Effector memory CD4-positive, alpha-beta T cell (primary cell): ENCODE results near the gene PLEKHM3.

Experiments used
- DNase-seq, 3 donors: peaks; one replicate each; pipeline ENCODE4 v3.0.0-alpha.2; 2020
- H3K27ac ChIP-seq: 2 replicates; pipeline ENCODE4 v1.7.0; 2013; ENCODE audit warnings: mild to moderate bottlenecking, low read length, moderate library complexity; ENCODE audit not compliant: insufficient read depth, poor library complexity, severe bottlenecking
- H3K27me3 ChIP-seq: replicated peaks from 2 replicates; pipeline ENCODE4 v1.7.0; 2013; ENCODE audit warnings: mild to moderate bottlenecking, low read length; ENCODE audit not compliant: insufficient read depth, control insufficient read depth, poor library complexity, severe bottlenecking
- H3K36me3 ChIP-seq: 2 replicates; pipeline ENCODE4 v1.7.0; 2013; ENCODE audit warnings: mild to moderate bottlenecking, low read length, moderate library complexity; ENCODE audit not compliant: control insufficient read depth, insufficient read depth
- H3K4me1 ChIP-seq: 2 replicates; pipeline ENCODE4 v1.7.0; 2013; ENCODE audit warnings: low read length, mild to moderate bottlenecking; ENCODE audit not compliant: control insufficient read depth, insufficient read depth, poor library complexity, severe bottlenecking
- H3K4me3 ChIP-seq: 2 replicates; pipeline ENCODE4 v1.7.0; 2013; ENCODE audit warnings: low read length, low read depth, mild to moderate bottlenecking; ENCODE audit not compliant: insufficient read depth, poor library complexity, severe bottlenecking
- H3K9me3 ChIP-seq: 2 replicates; pipeline ENCODE4 v1.7.0; 2013; ENCODE audit warnings: mild to moderate bottlenecking, low read length, moderate library complexity; ENCODE audit not compliant: control insufficient read depth

Gene PLEKHM3

GRCh38 chr2:207929923-207930322, 95.4 kb downstream of the PLEKHM3 start:
- Histone ChIP-seq H3K36me3 (no peaks in the 10 kb centered on the region), H3K4me1 (no peaks in the 10 kb centered on the region), H3K4me3 (no peak overlapping the region), H3K27me3 (no peaks in the 10 kb centered on the region), H3K27ac (no peak overlapping the region), H3K9me3 (no peaks in the 10 kb centered on the region)
- no peak for DNase-seq

GRCh38 chr2:207928079-207928478, 97.2 kb downstream of the PLEKHM3 start:
- no peak overlapping the region for H3K4me3 ChIP-seq
- no peak overlapping the region for H3K27ac ChIP-seq
- no peak for DNase-seq
- H3K36me3 ChIP-seq = no peaks in the 10 kb centered on the region
- no peaks in the 10 kb centered on the region for H3K4me1 ChIP-seq
- H3K27me3 ChIP-seq = no peaks in the 10 kb centered on the region
- no peaks in the 10 kb centered on the region for H3K9me3 ChIP-seq

- DNase-seq = no peak
- H3K36me3 ChIP-seq = no peaks in the 10 kb centered on the region
- no peak overlapping the region for H3K4me3 ChIP-seq
- no peaks in the 10 kb centered on the region for H3K4me1 ChIP-seq
- no peaks in the 10 kb centered on the region for H3K9me3 ChIP-seq
- no peak overlapping the region for H3K27ac ChIP-seq
- no peaks in the 10 kb centered on the region for H3K27me3 ChIP-seq
Measured at GRCh38 chr2:207926989-207927300, 98.4 kb downstream of the PLEKHM3 start.

DNA sequence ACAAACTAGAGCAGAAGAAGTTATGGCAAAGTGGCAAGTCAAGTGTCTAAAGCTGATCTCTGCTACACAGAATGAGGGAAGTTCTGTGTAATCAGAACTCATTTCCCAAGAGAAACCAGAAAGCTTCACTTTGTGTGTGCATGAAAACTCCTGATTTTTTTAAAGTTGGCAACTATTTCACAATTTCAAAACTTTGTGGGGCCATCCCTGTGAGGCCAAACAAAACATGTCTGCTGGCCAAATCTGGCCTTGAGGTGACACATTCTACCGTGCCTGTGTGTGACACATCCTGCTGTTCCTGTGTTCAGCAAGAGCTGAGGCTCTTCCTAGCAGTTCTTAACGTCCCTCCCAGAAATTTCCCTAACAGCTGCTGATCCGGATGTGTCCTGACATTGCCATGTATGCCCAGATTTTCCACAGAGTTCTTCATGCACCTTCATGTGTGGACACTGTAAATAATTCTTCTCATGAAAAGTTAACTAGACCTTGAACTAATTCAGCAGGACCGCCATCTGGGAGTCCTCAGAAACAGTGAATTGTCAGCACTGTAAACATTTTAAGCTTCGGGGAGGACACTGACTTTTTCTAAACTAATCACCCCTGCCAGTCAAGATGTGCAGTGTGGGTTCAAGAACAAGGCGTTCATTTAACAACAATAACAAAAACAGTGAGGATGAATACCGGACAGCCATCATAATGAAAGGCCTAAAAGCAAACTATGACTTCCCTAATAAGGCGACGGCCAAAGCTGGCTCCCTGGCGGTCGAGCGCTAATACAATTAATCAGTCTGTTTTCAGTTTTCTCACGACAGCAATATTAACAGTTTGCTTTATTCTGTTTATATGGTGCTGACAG, 99.0 kb downstream of the PLEKHM3 start:
- no peaks in the 10 kb centered on the region for H3K9me3 ChIP-seq
- H3K27me3 ChIP-seq = no peaks in the 10 kb centered on the region
- no peak overlapping the region for H3K4me3 ChIP-seq
- no peak for DNase-seq
- H3K36me3 ChIP-seq = no peaks in the 10 kb centered on the region
- H3K27ac ChIP-seq = no peak overlapping the region
- no peaks in the 10 kb centered on the region for H3K4me1 ChIP-seq

DNA sequence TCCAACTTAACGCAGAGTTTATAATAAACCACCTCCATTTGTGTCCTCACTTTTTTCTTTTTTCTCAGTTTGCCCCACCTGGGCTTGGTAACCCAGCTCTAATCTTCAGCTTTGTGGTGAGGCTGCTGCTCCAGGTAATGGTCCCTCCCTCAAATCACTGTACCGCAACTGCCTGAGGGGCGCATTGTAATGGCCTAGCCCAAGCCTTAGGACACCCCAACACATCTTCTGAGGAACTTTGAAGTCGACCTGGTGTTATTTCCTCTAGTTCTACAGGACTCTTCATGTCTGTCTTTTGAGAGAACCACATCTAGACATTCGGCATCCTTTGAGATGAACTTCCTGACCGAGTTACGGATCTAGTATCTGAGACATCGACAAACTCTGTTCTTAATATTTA, 99.7 kb downstream of the PLEKHM3 start:
- Histone ChIP-seq H3K27ac (no peak overlapping the region), H3K9me3 (no peaks in the 10 kb centered on the region), H3K27me3 (no peaks in the 10 kb centered on the region), H3K36me3 (no peaks in the 10 kb centered on the region), H3K4me1 (no peaks in the 10 kb centered on the region), H3K4me3 (no peak overlapping the region)
- no peak for DNase-seq

DNA sequence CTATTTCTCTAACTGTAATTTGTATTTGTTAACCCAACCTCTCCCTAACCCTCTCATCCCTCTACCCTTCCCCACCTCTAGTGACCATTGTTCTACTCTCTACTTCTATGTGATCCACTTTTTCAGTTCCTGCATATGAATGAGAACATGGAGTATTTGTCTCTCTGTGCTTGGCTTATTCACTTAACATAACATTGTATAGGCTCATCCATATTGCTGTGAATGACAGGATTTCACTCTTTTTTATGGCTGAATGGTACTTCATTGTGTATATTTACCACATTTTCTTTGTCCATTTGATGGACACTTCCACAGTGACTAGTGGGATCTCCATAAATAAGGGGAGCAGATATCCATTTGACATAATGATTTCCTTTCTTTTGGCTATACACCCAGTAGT, 103.7 kb downstream of the PLEKHM3 start:
- Histone ChIP-seq H3K36me3 (no peaks in the 10 kb centered on the region), H3K27me3 (no peaks in the 10 kb centered on the region)

DNA sequence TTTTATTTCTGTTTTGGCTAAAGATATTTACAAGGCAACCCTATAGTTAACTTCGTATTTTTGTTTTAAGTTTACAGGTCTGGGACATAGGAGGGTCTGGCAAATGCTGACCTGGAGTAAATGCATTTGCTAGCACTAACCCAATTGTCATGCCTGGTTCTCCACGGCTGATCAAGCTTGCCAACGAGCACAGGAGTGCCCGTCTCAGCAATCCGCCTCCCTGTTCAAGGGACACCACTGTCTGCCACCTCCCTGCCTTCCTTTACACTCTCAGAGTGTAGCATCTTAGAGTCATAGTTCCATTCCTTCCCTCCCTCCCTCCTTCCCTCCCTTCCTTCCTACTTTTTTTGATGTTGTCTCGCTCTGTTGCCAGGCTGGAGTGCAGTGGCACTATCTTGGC, 104.6 kb downstream of the PLEKHM3 start:
- H3K27ac ChIP-seq = no peak overlapping the region

More for the DNA sequence above, 103.7 kb downstream of the PLEKHM3 start:
- no peaks in the 10 kb centered on the region for H3K9me3 ChIP-seq
- DNase-seq = no peak
- H3K4me1 ChIP-seq = no peaks in the 10 kb centered on the region
- H3K27ac ChIP-seq = no peak overlapping the region
- no peak overlapping the region for H3K4me3 ChIP-seq

DNA sequence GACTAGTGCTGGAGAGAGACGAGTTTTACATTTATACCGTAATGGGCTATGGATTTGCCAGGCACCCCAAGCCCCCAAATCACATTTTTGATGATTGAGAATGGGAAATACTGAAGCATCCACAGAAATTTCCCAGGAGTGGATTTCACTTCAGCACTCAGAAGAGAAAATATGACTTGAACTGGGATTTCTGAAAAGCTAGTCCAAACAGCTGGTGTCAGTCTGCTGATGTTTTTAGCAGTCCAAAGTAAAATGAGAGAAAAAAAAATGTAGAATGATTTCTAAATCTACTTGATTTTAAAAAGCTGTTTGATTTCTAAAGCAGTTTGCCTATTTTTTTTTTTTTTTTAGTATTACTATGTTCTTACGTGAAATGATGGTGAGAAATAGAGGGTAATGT, 105.0 kb downstream of the PLEKHM3 start:
- Histone ChIP-seq H3K27me3 (no peaks in the 10 kb centered on the region), H3K36me3 (no peaks in the 10 kb centered on the region), H3K27ac (no peak overlapping the region), H3K9me3 (no peaks in the 10 kb centered on the region), H3K4me1 (no peaks in the 10 kb centered on the region), H3K4me3 (no peak overlapping the region)
- DNase-seq = no peak

More for the DNA sequence above, 104.6 kb downstream of the PLEKHM3 start:
- Histone ChIP-seq H3K9me3 (no peaks in the 10 kb centered on the region), H3K4me3 (no peak overlapping the region), H3K4me1 (no peaks in the 10 kb centered on the region), H3K36me3 (no peaks in the 10 kb centered on the region), H3K27me3 (no peaks in the 10 kb centered on the region)
- DNase-seq = no peak

GRCh38 chr2:207919164-207919919, 106.0 kb downstream of the PLEKHM3 start:
- DNase-seq = no peak
- Histone ChIP-seq H3K36me3 (no peaks in the 10 kb centered on the region), H3K27me3 (no peaks in the 10 kb centered on the region)

DNA sequence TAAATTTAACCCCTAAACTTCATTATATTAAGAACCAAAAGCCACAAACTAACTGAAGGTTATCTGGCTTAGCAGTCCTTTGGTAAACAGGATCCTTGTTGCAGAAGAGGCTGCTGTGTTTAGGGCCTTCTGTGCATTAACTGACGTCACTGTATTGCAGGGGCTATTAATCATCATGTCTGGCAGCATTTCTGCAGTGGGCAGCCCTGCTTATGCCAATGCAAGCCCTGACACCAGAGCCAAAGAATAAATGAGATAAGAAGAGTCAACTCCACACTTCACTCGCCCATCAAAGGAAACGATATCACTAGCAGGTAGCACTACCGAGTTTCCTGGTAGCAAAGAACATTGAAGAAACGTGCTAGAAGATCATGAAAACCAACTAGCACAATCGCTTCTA, 110.6 kb downstream of the PLEKHM3 start:
- Histone ChIP-seq H3K9me3 (no peaks in the 10 kb centered on the region), H3K36me3 (no peaks in the 10 kb centered on the region), H3K4me1 (no peaks in the 10 kb centered on the region), H3K4me3 (no peak overlapping the region), H3K27me3 (no peaks in the 10 kb centered on the region), H3K27ac (no peak overlapping the region)
- no peak for DNase-seq

More at GRCh38 chr2:207919164-207919919, 106.0 kb downstream of the PLEKHM3 start:
- Histone ChIP-seq H3K27ac (no peak overlapping the region), H3K9me3 (no peaks in the 10 kb centered on the region), H3K4me1 (no peaks in the 10 kb centered on the region), H3K4me3 (no peak overlapping the region)
